Measurements from ENCODE around the gene ADGRD1.

DNA sequence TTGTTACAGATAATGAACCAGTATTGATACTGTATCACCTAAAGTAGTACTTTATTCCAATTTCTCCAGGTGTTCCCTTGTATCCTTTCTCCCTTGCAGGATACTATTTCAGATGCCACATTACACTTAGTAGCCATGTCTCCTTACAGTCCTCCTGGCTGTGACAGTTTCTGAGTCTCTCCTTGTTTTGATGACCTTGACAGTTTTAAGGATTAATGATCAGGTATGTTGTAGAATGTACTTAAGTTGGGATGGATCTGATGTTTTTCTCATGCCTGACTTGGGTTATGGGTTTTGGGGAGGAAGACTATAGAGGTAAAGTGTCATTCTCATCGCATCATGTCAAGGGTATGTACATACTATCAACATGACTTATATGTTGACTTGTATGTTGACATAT is 193.6 kb downstream of the ADGRD1 start:
- TF ChIP-seq CTCF (IDR thresholded peaks at IDR 0.05) = no peak
- TF ChIP-seq POLR2AphosphoS5 (IDR thresholded peaks at IDR 0.05) = no peak
- no peak for TF ChIP-seq POLR2A (IDR thresholded peaks at IDR 0.05)
